ENCODE measurements around the gene GNAS. TPM values are rescaled to one million over a fixed set of nuclear protein-coding genes. Genes with fewer than 3 reads are reported as not detected.

Gene GNAS
- total RNA-seq, 4 donors from 2014 or later, result 679 to 875 (median 782) TPM

GRCh38 chr20:58901488-58902402, 49.2 kb downstream of the GNAS start:
- Histone ChIP-seq H3K36me3 (peaks cover 20 to 50% (median 40%) of the 10 kb centered on the region in 4 donors), H3K4me3 (no peak overlapping the region), H3K27me3 (no peaks in the 10 kb centered on the region), H3K4me1 (peaks cover 82 to 94% (median 87%) of the 10 kb centered on the region in 4 donors), H3K27ac (replicated peaks in 1 of 4) (no peak overlapping the region), H3K9me3 (no peaks in the 10 kb centered on the region)
- WGBS, result 79% methylated on average over 17 of the region's 19 CpGs
- TF ChIP-seq EP300 (IDR thresholded peaks at IDR 0.05), result no peak
- no peak for TF ChIP-seq POLR2AphosphoS5 (IDR thresholded peaks at IDR 0.05)
- TF ChIP-seq POLR2A (IDR thresholded peaks at IDR 0.05; ENCODE audit: low read depth), result no peak
- TF ChIP-seq CTCF (IDR thresholded peaks at IDR 0.05), result no peak
- no peak for DNase-seq (ENCODE audit: extremely low spot score)
- intact Hi-C loops (cut with DNase I), result no loop called here

GRCh38 chr20:58903614-58904013, 51.1 kb downstream of the GNAS start:
- no peak for TF ChIP-seq CTCF (IDR thresholded peaks at IDR 0.05)
- Histone ChIP-seq H3K27me3 (no peaks in the 10 kb centered on the region), H3K4me3 (no peak overlapping the region), H3K36me3 (peaks cover 20 to 56% (median 43%) of the 10 kb centered on the region in 4 donors), H3K4me1 (peaks cover 79 to 93% (median 85%) of the 10 kb centered on the region in 4 donors), H3K9me3 (no peaks in the 10 kb centered on the region), H3K27ac (replicated peaks in 1 of 4) (no peak overlapping the region)
- intact Hi-C loops (cut with DNase I), result no loop called here
- 64% methylated on average over 9 of the region's 9 CpGs for WGBS
- no peak for DNase-seq (ENCODE audit: extremely low spot score)

- TF ChIP-seq POLR2A (IDR thresholded peaks at IDR 0.05; ENCODE audit: low read depth) (no peak), POLR2AphosphoS5 (IDR thresholded peaks at IDR 0.05) (no peak), CTCF (IDR thresholded peaks at IDR 0.05) (no peak), EP300 (IDR thresholded peaks at IDR 0.05) (no peak)
- intact Hi-C loops (cut with DNase I), result no loop called here
- H3K36me3 ChIP-seq, result peaks cover 37 to 64% (median 52%) of the 10 kb centered on the region in 4 donors
- no peaks in the 10 kb centered on the region for H3K27me3 ChIP-seq
- DNase-seq (ENCODE audit: extremely low spot score), result no peak
- no peak overlapping the region for H3K4me3 ChIP-seq
- peak overlapping the region in 3 of 4 donors; percentile 13 to 82 (median 35) for H3K27ac ChIP-seq (replicated peaks in 1 of 4)
- peaks cover 72 to 90% (median 80%) of the 10 kb centered on the region in 4 donors for H3K4me1 ChIP-seq
- WGBS, result 51% methylated on average over 6 of the region's 6 CpGs
- no peaks in the 10 kb centered on the region for H3K9me3 ChIP-seq
These were observed 52.7 kb downstream of the GNAS start for GRCh38 chr20:58905236-58905635.

- intact Hi-C loops (cut with DNase I), result no loop called here
- H3K9me3 ChIP-seq, result no peaks in the 10 kb centered on the region
- no peak for DNase-seq (ENCODE audit: extremely low spot score)
- H3K27ac ChIP-seq (replicated peaks in 1 of 4), result peak overlapping the region; percentile 78 to 82 (median 80)
- H3K4me1 ChIP-seq, result peaks cover 65 to 82% (median 72%) of the 10 kb centered on the region in 4 donors
- TF ChIP-seq EP300 (IDR thresholded peaks at IDR 0.05) (no peak), CTCF (IDR thresholded peaks at IDR 0.05) (no peak), POLR2AphosphoS5 (IDR thresholded peaks at IDR 0.05) (no peak), POLR2A (IDR thresholded peaks at IDR 0.05; ENCODE audit: low read depth) (no peak)
- H3K36me3 ChIP-seq, result peaks cover 45 to 73% (median 61%) of the 10 kb centered on the region in 4 donors
- H3K27me3 ChIP-seq, result no peaks in the 10 kb centered on the region
- WGBS, result 78% methylated on average over 5 of the region's 5 CpGs
- no peak overlapping the region for H3K4me3 ChIP-seq
These were observed 53.6 kb downstream of the GNAS start for GRCh38 chr20:58906111-58906510.
